WTC11 (cell line): ENCODE measurements around the gene NCCRP1. TPM values are rescaled to one million over a fixed set of nuclear protein-coding genes. Genes with fewer than 3 reads are reported as not detected.

Experiments
- ATAC-seq: fragments of 200-7000 bp; cut with Tn5 transposase; 2 replicates; pipeline ENCODE4 v1.10.0; 2021; ENCODE audit warnings: mild to moderate bottlenecking, moderate library complexity
- CTCF ChIA-PET: fragments of 300-600 bp; sonication (Branson Sonifier 250); formaldehyde crosslinking; loops from one replicate; lab custom pipeline; 2021; ENCODE audit warnings: antibody characterized with exemption; lab: Charles Lee
- POLR2A ChIA-PET: fragments of 350-600 bp; sonication (Branson Sonifier 250); formaldehyde crosslinking; loops from one replicate; lab custom pipeline; 2021; ENCODE audit warnings: antibody characterized with exemption; lab: Charles Lee
- DNase-seq: peaks from one replicate; pipeline ENCODE4 v3.0.0; 2021; ENCODE audit warnings: low spot score
- H3K27ac Mint-ChIP-seq: 2 replicates; pipeline ENCODE4 v1.8.0; 2021; ENCODE audit warnings: mixed read lengths
- H3K27me3 Mint-ChIP-seq: 2 replicates; pipeline ENCODE4 v1.8.0; 2021; ENCODE audit warnings: low read depth, mild to moderate bottlenecking, moderate library complexity, mixed read lengths
- H3K36me3 Mint-ChIP-seq: 2 replicates; pipeline ENCODE4 v1.8.0; 2021; ENCODE audit warnings: mixed read lengths
- H3K4me1 Mint-ChIP-seq: 2 replicates; pipeline ENCODE4 v1.8.0; 2022; ENCODE audit warnings: mixed read lengths
- H3K4me3 Mint-ChIP-seq: 2 replicates; pipeline ENCODE4 v1.8.0; 2021; ENCODE audit warnings: mild to moderate bottlenecking, moderate library complexity, mixed read lengths
- H3K9me3 Mint-ChIP-seq: 2 replicates; pipeline ENCODE4 v1.8.0; 2021; ENCODE audit warnings: mixed read lengths
- CREM ChIP-seq: sonication (generic); formaldehyde crosslinking; IDR thresholded peaks from 2 replicates; pipeline ENCODE4 v1.8.1; 2022; ENCODE audit warnings: mild to moderate bottlenecking, missing genetic modification reagents, moderate library complexity
- ESRRA ChIP-seq: sonication (generic); formaldehyde crosslinking; IDR thresholded peaks from 2 replicates; pipeline ENCODE4 v1.8.1; 2022; ENCODE audit warnings: mild to moderate bottlenecking, missing genetic modification reagents, borderline replicate concordance
- GABPB1 ChIP-seq: sonication (generic); formaldehyde crosslinking; IDR thresholded peaks from 2 replicates; pipeline ENCODE4 v1.8.1; 2023; ENCODE audit warnings: mild to moderate bottlenecking, missing genetic modification reagents
- GTF2I ChIP-seq: fragments of 250-450 bp; sonication (Bioruptor Pico); conservative IDR thresholded peaks from 2 replicates; pipeline ENCODE4 v1.4.0; 2021; ENCODE audit warnings: mild to moderate bottlenecking
- KAT7 ChIP-seq: sonication (generic); formaldehyde crosslinking; IDR thresholded peaks from 2 replicates; pipeline ENCODE4 v1.8.1; 2023; ENCODE audit warnings: missing genetic modification reagents, mild to moderate bottlenecking, borderline replicate concordance
- NR1H2 ChIP-seq: sonication (generic); formaldehyde crosslinking; IDR thresholded peaks from 2 replicates; pipeline ENCODE4 v1.9.0; 2021; ENCODE audit warnings: mild to moderate bottlenecking, moderate library complexity, missing genetic modification reagents
- OVOL2 ChIP-seq: fragments of 250-450 bp; sonication (Bioruptor Pico); IDR thresholded peaks from 2 replicates; pipeline ENCODE4 v1.9.0; 2021; ENCODE audit warnings: mild to moderate bottlenecking, borderline replicate concordance
- SMAD3 ChIP-seq: sonication (generic); formaldehyde crosslinking; IDR thresholded peaks from 2 replicates; pipeline ENCODE4 v1.8.0; 2022; ENCODE audit warnings: missing genetic modification reagents, mild to moderate bottlenecking, borderline replicate concordance
- SP1 ChIP-seq: sonication (generic); formaldehyde crosslinking; conservative IDR thresholded peaks from 2 replicates; pipeline ENCODE4 v1.8.1; 2022; ENCODE audit warnings: missing genetic modification reagents
- TEAD1 ChIP-seq: sonication (generic); formaldehyde crosslinking; IDR thresholded peaks from 2 replicates; pipeline ENCODE4 v1.8.0; 2022; ENCODE audit warnings: mild to moderate bottlenecking, missing genetic modification reagents
- TP53 ChIP-seq: sonication (generic); formaldehyde crosslinking; IDR thresholded peaks from 2 replicates; pipeline ENCODE4 v1.8.1; 2023; ENCODE audit warnings: mild to moderate bottlenecking, missing genetic modification reagents
- ZNF263 ChIP-seq: sonication (generic); formaldehyde crosslinking; IDR thresholded peaks from 2 replicates; pipeline ENCODE4 v1.8.1; 2022; ENCODE audit warnings: low read depth, mild to moderate bottlenecking, moderate library complexity, missing genetic modification reagents
- total RNA-seq: library from RNA; stranded (reverse); gene quantifications from 3 replicates; pipeline ENCODE4 v1.2.3, GENCODE V29; 2021
- TF ChIP-seq, protein P1 (sequence below): sonication (generic); formaldehyde crosslinking; IDR thresholded peaks from 2 replicates; pipeline ENCODE4 v1.8.0; 2022; ENCODE audit warnings: mild to moderate bottlenecking, missing genetic modification reagents
- TF ChIP-seq, protein P2 (sequence below): sonication (generic); formaldehyde crosslinking; IDR thresholded peaks from 2 replicates; pipeline ENCODE4 v1.8.0; 2022; ENCODE audit warnings: mild to moderate bottlenecking, missing genetic modification reagents
- TF ChIP-seq, protein P3 (sequence below): fragments of 250-450 bp; sonication (Bioruptor Pico); IDR thresholded peaks from 2 replicates; pipeline ENCODE4 v2.1.2; 2022; ENCODE audit warnings: mild to moderate bottlenecking, moderate library complexity
- TF ChIP-seq, protein P4 (sequence below): sonication (generic); formaldehyde crosslinking; conservative IDR thresholded peaks from 2 replicates; pipeline ENCODE4 v1.8.1; 2023; ENCODE audit warnings: mild to moderate bottlenecking, low read depth, missing genetic modification reagents, moderate library complexity
- TF ChIP-seq, protein P5 (sequence below): fragments of 200-600 bp; IDR thresholded peaks from 2 replicates; pipeline ENCODE4 v1.8.0; 2022; ENCODE audit warnings: antibody characterized with exemption
- TF ChIP-seq, protein P6 (sequence below): sonication (generic); formaldehyde crosslinking; IDR thresholded peaks from 2 replicates; pipeline ENCODE4 v1.8.0; 2023; ENCODE audit warnings: missing genetic modification reagents, mild to moderate bottlenecking, borderline replicate concordance
- TF ChIP-seq, protein P7 (sequence below): sonication (generic); formaldehyde crosslinking; IDR thresholded peaks from 2 replicates; pipeline ENCODE4 v1.8.0; 2023; ENCODE audit warnings: missing genetic modification reagents

NCCRP1 gene
- total RNA-seq, 1 experiment from 2014 or later, result 2.0 TPM

DNA sequence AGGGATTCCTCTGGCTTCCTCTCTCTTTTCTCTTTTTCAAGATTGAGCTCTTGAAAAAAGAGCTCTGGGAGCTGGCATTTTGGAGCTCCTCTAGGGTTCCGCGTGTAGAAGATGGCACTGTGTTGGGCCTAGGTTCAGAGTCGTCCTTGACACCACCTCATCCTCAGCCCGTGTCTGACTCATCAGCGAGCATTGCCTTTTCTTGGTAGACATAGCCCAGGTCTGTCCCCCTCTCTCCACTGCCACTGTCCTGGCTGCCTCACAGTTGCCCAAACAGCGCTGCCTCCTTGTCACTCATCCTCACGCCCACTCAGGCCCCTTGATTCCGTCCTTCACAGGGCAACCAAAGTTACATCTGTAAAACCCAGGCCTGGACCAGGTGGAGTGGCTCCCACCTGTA, 46.5 kb upstream of the NCCRP1 start:
- POLR2A ChIA-PET, result no interaction called here
- DNase-seq, result no peak
- Mint-ChIP-seq H3K9me3 (peaks cover 6% of the 10 kb centered on the region), H3K27me3 (no peaks in the 10 kb centered on the region), H3K27ac (peak overlapping the region; percentile 72), H3K4me1 (peaks cover 36% of the 10 kb centered on the region), H3K36me3 (peaks cover 12% of the 10 kb centered on the region), H3K4me3 (no peak overlapping the region)
- ATAC-seq, result no peak
- TF ChIP-seq NR1H2 (CRISPR knock-in tag), result no peak
- TF ChIP-seq, protein P1, sequence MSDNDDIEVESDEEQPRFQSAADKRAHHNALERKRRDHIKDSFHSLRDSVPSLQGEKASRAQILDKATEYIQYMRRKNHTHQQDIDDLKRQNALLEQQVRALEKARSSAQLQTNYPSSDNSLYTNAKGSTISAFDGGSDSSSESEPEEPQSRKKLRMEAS, result no peak
- TF ChIP-seq, protein P2, sequence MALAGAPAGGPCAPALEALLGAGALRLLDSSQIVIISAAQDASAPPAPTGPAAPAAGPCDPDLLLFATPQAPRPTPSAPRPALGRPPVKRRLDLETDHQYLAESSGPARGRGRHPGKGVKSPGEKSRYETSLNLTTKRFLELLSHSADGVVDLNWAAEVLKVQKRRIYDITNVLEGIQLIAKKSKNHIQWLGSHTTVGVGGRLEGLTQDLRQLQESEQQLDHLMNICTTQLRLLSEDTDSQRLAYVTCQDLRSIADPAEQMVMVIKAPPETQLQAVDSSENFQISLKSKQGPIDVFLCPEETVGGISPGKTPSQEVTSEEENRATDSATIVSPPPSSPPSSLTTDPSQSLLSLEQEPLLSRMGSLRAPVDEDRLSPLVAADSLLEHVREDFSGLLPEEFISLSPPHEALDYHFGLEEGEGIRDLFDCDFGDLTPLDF (CRISPR knock-in tag), result no peak
- TF ChIP-seq GTF2I (CRISPR knock-in tag), result no peak
- TF ChIP-seq, protein P3, sequence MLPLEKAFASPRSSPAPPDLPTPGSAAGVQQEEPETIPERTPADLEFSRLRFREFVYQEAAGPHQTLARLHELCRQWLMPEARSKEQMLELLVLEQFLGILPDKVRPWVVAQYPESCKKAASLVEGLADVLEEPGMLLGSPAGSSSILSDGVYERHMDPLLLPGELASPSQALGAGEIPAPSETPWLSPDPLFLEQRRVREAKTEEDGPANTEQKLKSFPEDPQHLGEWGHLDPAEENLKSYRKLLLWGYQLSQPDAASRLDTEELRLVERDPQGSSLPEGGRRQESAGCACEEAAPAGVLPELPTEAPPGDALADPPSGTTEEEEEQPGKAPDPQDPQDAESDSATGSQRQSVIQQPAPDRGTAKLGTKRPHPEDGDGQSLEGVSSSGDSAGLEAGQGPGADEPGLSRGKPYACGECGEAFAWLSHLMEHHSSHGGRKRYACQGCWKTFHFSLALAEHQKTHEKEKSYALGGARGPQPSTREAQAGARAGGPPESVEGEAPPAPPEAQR (CRISPR knock-in tag), result no peak
- no peak for TF ChIP-seq TEAD1 (CRISPR knock-in tag)
- no peak for TF ChIP-seq CREM (CRISPR knock-in tag)
- no peak for TF ChIP-seq TP53 (CRISPR knock-in tag)
- TF ChIP-seq, protein P4, sequence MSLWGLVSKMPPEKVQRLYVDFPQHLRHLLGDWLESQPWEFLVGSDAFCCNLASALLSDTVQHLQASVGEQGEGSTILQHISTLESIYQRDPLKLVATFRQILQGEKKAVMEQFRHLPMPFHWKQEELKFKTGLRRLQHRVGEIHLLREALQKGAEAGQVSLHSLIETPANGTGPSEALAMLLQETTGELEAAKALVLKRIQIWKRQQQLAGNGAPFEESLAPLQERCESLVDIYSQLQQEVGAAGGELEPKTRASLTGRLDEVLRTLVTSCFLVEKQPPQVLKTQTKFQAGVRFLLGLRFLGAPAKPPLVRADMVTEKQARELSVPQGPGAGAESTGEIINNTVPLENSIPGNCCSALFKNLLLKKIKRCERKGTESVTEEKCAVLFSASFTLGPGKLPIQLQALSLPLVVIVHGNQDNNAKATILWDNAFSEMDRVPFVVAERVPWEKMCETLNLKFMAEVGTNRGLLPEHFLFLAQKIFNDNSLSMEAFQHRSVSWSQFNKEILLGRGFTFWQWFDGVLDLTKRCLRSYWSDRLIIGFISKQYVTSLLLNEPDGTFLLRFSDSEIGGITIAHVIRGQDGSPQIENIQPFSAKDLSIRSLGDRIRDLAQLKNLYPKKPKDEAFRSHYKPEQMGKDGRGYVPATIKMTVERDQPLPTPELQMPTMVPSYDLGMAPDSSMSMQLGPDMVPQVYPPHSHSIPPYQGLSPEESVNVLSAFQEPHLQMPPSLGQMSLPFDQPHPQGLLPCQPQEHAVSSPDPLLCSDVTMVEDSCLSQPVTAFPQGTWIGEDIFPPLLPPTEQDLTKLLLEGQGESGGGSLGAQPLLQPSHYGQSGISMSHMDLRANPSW (CRISPR knock-in tag), result no peak
- TF ChIP-seq, protein P5, sequence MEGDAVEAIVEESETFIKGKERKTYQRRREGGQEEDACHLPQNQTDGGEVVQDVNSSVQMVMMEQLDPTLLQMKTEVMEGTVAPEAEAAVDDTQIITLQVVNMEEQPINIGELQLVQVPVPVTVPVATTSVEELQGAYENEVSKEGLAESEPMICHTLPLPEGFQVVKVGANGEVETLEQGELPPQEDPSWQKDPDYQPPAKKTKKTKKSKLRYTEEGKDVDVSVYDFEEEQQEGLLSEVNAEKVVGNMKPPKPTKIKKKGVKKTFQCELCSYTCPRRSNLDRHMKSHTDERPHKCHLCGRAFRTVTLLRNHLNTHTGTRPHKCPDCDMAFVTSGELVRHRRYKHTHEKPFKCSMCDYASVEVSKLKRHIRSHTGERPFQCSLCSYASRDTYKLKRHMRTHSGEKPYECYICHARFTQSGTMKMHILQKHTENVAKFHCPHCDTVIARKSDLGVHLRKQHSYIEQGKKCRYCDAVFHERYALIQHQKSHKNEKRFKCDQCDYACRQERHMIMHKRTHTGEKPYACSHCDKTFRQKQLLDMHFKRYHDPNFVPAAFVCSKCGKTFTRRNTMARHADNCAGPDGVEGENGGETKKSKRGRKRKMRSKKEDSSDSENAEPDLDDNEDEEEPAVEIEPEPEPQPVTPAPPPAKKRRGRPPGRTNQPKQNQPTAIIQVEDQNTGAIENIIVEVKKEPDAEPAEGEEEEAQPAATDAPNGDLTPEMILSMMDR, result no peak
- TF ChIP-seq ESRRA (CRISPR knock-in tag), result no peak
- no peak for TF ChIP-seq KAT7 (CRISPR knock-in tag)
- no peak for TF ChIP-seq ZNF263 (CRISPR knock-in tag)
- TF ChIP-seq SP1 (CRISPR knock-in tag), result no peak
- TF ChIP-seq GABPB1, result no peak
- no peak for TF ChIP-seq OVOL2 (CRISPR knock-in tag)
- TF ChIP-seq SMAD3 (CRISPR knock-in tag), result no peak
- TF ChIP-seq, protein P6, sequence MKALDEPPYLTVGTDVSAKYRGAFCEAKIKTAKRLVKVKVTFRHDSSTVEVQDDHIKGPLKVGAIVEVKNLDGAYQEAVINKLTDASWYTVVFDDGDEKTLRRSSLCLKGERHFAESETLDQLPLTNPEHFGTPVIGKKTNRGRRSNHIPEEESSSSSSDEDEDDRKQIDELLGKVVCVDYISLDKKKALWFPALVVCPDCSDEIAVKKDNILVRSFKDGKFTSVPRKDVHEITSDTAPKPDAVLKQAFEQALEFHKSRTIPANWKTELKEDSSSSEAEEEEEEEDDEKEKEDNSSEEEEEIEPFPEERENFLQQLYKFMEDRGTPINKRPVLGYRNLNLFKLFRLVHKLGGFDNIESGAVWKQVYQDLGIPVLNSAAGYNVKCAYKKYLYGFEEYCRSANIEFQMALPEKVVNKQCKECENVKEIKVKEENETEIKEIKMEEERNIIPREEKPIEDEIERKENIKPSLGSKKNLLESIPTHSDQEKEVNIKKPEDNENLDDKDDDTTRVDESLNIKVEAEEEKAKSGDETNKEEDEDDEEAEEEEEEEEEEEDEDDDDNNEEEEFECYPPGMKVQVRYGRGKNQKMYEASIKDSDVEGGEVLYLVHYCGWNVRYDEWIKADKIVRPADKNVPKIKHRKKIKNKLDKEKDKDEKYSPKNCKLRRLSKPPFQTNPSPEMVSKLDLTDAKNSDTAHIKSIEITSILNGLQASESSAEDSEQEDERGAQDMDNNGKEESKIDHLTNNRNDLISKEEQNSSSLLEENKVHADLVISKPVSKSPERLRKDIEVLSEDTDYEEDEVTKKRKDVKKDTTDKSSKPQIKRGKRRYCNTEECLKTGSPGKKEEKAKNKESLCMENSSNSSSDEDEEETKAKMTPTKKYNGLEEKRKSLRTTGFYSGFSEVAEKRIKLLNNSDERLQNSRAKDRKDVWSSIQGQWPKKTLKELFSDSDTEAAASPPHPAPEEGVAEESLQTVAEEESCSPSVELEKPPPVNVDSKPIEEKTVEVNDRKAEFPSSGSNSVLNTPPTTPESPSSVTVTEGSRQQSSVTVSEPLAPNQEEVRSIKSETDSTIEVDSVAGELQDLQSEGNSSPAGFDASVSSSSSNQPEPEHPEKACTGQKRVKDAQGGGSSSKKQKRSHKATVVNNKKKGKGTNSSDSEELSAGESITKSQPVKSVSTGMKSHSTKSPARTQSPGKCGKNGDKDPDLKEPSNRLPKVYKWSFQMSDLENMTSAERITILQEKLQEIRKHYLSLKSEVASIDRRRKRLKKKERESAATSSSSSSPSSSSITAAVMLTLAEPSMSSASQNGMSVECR (CRISPR knock-in tag), result no peak
- TF ChIP-seq, protein P7, sequence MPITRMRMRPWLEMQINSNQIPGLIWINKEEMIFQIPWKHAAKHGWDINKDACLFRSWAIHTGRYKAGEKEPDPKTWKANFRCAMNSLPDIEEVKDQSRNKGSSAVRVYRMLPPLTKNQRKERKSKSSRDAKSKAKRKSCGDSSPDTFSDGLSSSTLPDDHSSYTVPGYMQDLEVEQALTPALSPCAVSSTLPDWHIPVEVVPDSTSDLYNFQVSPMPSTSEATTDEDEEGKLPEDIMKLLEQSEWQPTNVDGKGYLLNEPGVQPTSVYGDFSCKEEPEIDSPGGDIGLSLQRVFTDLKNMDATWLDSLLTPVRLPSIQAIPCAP (CRISPR knock-in tag), result no peak
- CTCF ChIA-PET, result no interaction called here
